HCT116 (cell line): ENCODE measurements around the gene SGSH.

ENCODE experiments used
- ATF3 ChIP-seq: IDR thresholded peaks from 2 replicates; pipeline ENCODE4 v1.6.1; 2012
- CEBPB ChIP-seq: IDR thresholded peaks from 2 replicates; pipeline ENCODE4 v1.6.1; 2012; ENCODE audit warnings: low read depth
- CTCF ChIP-seq, 3 experiments: fragments of 200-600 bp in 1 of 3; sonication (generic) in 1 of 3; IDR thresholded peaks in 2 of 3; conservative IDR thresholded peaks in 1 of 3; 2 replicates each; pipeline ENCODE4 v1.5.1; 2012 to 2017; ENCODE audit warnings: low read depth in 2 of 3, low read length in 2 of 3, antibody characterized with exemption in 1 of 3, borderline replicate concordance in 1 of 3, control low read depth in 1 of 3, mild to moderate bottlenecking in 1 of 3, mixed read lengths in 1 of 3, mixed run types in 1 of 3, moderate library complexity in 1 of 3; ENCODE audit not compliant: insufficient read depth in 1 of 3
- EGR1 ChIP-seq: IDR thresholded peaks from 2 replicates; pipeline ENCODE4 v1.6.1; 2012; ENCODE audit warnings: low read depth
- EZH2 ChIP-seq: fragments of 200-600 bp; sonication (generic); IDR thresholded peaks from 2 replicates; pipeline ENCODE4 v1.6.1; 2017; ENCODE audit warnings: antibody characterized with exemption, mixed run types
- FOSL1 ChIP-seq: IDR thresholded peaks from 2 replicates; pipeline ENCODE4 v1.6.1; 2012; ENCODE audit warnings: low read depth
- MAX ChIP-seq: IDR thresholded peaks from 2 replicates; pipeline ENCODE4 v1.6.1; 2012
- POLR2A ChIP-seq: IDR thresholded peaks from 2 replicates; pipeline ENCODE4 v1.7.0; 2011; ENCODE audit warnings: borderline replicate concordance; ENCODE audit not compliant: insufficient read depth, insufficient read length; ENCODE audit errors: extremely low read depth
- POLR2AphosphoS5 ChIP-seq: IDR thresholded peaks from 2 replicates; pipeline ENCODE4 v1.6.1; 2011; ENCODE audit warnings: mild to moderate bottlenecking, low read depth, low read length, moderate library complexity
- RAD21 ChIP-seq: IDR thresholded peaks from 2 replicates; pipeline ENCODE4 v1.6.1; 2012; ENCODE audit warnings: low read depth, mild to moderate bottlenecking
- REST ChIP-seq: IDR thresholded peaks from 2 replicates; pipeline ENCODE4 v1.6.1; 2012; ENCODE audit warnings: low read depth
- TCF7L2 ChIP-seq: IDR thresholded peaks from 2 replicates; pipeline ENCODE4 v1.7.0; 2011; ENCODE audit warnings: borderline replicate concordance, inconsistent platforms; ENCODE audit not compliant: insufficient read depth, insufficient read length; ENCODE audit errors: extremely low read depth
- YY1 ChIP-seq: IDR thresholded peaks from 2 replicates; pipeline ENCODE4 v1.6.1; 2011; ENCODE audit warnings: low read length, low read depth, moderate library complexity, mild to moderate bottlenecking; ENCODE audit not compliant: insufficient replicate concordance; ENCODE audit errors: extremely low read depth
- ZFX ChIP-seq: fragments of 450-650 bp; IDR thresholded peaks from 2 replicates; pipeline ENCODE4 v1.6.1; 2017

GRCh38 chr17:80182845-80183223 lies 37.3 kb downstream of the SGSH start:
- TF ChIP-seq POLR2AphosphoS5 (no peak), CTCF (IDR thresholded peaks at IDR 0.05 in 2 of 3, conservative IDR thresholded peaks at IDR 0.05 in 1 of 3; ENCODE audit: borderline replicate concordance in 1 of 3, insufficient read depth in 1 of 3, low read depth in 2 of 3, low read length in 2 of 3) (no peak), REST (no peak), YY1 (no peak), EZH2 (no peak), EGR1 (no peak), MAX (no peak), CEBPB (no peak), ATF3 (no peak), POLR2A (no peak), RAD21 (no peak), ZFX (no peak), FOSL1 (no peak), TCF7L2 (no peak)
